ENCODE results near the gene TTC7B. TPM values are rescaled to one million over a fixed set of nuclear protein-coding genes. Genes with fewer than 3 reads are reported as not detected.

Gene TTC7B
- total and polyA plus RNA-seq, 2 of the 8 experiments (the other 6 are each of a cell fraction or from before 2014, with no cell fraction given) = 23.7 to 34.0 TPM

DNA sequence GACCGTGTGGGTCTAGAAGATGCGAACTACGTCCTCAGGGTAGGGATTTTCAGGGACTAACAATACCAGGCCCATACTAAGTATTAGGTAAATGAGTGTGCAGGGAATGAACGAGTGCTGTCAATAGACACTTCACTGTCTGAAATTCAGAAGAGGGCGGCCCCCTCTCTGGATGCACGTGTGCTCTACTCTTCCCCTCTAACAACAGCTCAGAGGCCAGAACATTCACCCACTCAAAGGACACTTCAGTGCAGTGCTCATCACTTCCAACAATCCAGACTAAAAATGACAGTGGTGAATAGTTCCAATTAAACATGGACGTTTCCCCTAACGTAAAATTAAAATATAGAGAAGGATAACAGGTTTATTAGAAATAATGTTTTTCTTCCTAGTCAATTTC lies 219.5 kb downstream of the TTC7B start:
- no peak overlapping the region for H3K56ac ChIP-seq (replicated peaks; ENCODE audit: insufficient read length, low read depth, low read length)
- H3K9ac ChIP-seq (replicated peaks in 1 of 4; ENCODE audit: extremely low read depth in 1 of 4, low read depth in 3 of 4, low read length in 3 of 4) = no peak overlapping the region
- H3K27me3 ChIP-seq (replicated peaks in 1 of 4; ENCODE audit: control insufficient read depth in 3 of 4, extremely low read depth in 1 of 4, insufficient read depth in 3 of 4, low read length in 3 of 4) = no peaks in the 10 kb centered on the region
- H3K79me1 ChIP-seq (ENCODE audit: low read depth, low read length) = no peaks in the 10 kb centered on the region
- H3K79me2 ChIP-seq (ENCODE audit: control insufficient read depth in 1 of 2, insufficient read depth in 2 of 2, low read length in 2 of 2) = no peaks in the 10 kb centered on the region
- no peak overlapping the region for H2BK20ac ChIP-seq (ENCODE audit: low read length)
- WGBS, 2 experiments (ENCODE audit: extremely low coverage in 1 of 2, insufficient coverage in 1 of 2, insufficient read length in 1 of 2, insufficient replicate concordance in 2 of 2, low coverage in 1 of 2, low lambda C conversion rate in 2 of 2, missing lambda C conversion rate in 1 of 2) = 91% methylated on average over 8 of the region's 8 CpGs; no CpG with 5 or more reads in 1 of the 2 experiments
- no peak overlapping the region for H3K27ac ChIP-seq (ENCODE audit: low read depth, low read length)
- no peak overlapping the region for H4K8ac ChIP-seq (ENCODE audit: extremely low read depth, insufficient read depth, low read length)
- H3K9me3 ChIP-seq (ENCODE audit: insufficient read depth in 2 of 2, low read depth in 1 of 2, low read length in 1 of 2) = no peaks in the 10 kb centered on the region
- TF ChIP-seq SIX5 (IDR thresholded peaks at IDR 0.05; ENCODE audit: low read depth, low read length) (no peak), JUN (IDR thresholded peaks at IDR 0.05; ENCODE audit: low read depth, low read length) (no peak), SP2 (IDR thresholded peaks at IDR 0.05; ENCODE audit: low read length) (no peak), SIN3A (conservative IDR thresholded peaks at IDR 0.05 in 1 of 2, IDR thresholded peaks at IDR 0.05 in 1 of 2; ENCODE audit: low read depth in 1 of 2, low read length in 2 of 2) (no peak), CTBP2 (IDR thresholded peaks at IDR 0.05; ENCODE audit: borderline replicate concordance, insufficient read depth, insufficient read length, low read length) (no peak), BCL11A (IDR thresholded peaks at IDR 0.05; ENCODE audit: low read depth in 2 of 2, low read length in 2 of 2) (no peak), JUND (IDR thresholded peaks at IDR 0.05; ENCODE audit: low read length) (no peak), TAF7 (optimal IDR thresholded peaks at IDR 0.05; ENCODE audit: borderline replicate concordance, low read depth, low read length) (no peak), HDAC2 (IDR thresholded peaks at IDR 0.05; ENCODE audit: borderline replicate concordance in 1 of 2, low read depth in 2 of 2, low read length in 2 of 2) (no peak), PHF8 (conservative IDR thresholded peaks at IDR 0.05; ENCODE audit: low read depth, low read length) (no peak), MAFK (IDR thresholded peaks at IDR 0.05; ENCODE audit: low read depth, low read length) (no peak), POLR2AphosphoS5 (IDR thresholded peaks at IDR 0.05; ENCODE audit: low read depth, low read length) (no peak), EP300 (IDR thresholded peaks at IDR 0.05; ENCODE audit: borderline replicate concordance in 1 of 2, low read depth in 2 of 2, low read length in 2 of 2) (no peak)
- no peak overlapping the region for H3K4me2 ChIP-seq (ENCODE audit: insufficient read depth in 1 of 2, low read depth in 2 of 2, low read length in 2 of 2)
- DNase-seq (ENCODE audit: low read depth in 1 of 2, low spot score in 2 of 2) (no peak), FAIRE-seq (no peak)
- no peak overlapping the region for H2AK5ac ChIP-seq (ENCODE audit: low read depth, low read length)
- H3K4me1 ChIP-seq (replicated peaks in 1 of 4; ENCODE audit: control insufficient read depth in 3 of 4, insufficient read depth in 4 of 4, low read length in 3 of 4) = peaks cover 3 to 15% (median 9%) of the 10 kb centered on the region in 4 experiments; a peak in 6 of 7 replicates
- H4K20me1 ChIP-seq (replicated peaks in 1 of 2; ENCODE audit: control insufficient read depth in 1 of 2, insufficient read depth in 2 of 2, low read length in 2 of 2) = no peaks in the 10 kb centered on the region
- H3K14ac ChIP-seq (ENCODE audit: insufficient read length) = no peak overlapping the region
- H3K4me3 ChIP-seq (ENCODE audit: extremely low read depth in 1 of 4, insufficient read depth in 2 of 4, low read depth in 3 of 4, low read length in 4 of 4) = no peak overlapping the region
- H3K23me2 ChIP-seq (ENCODE audit: low read depth, low read length) = no peaks in the 10 kb centered on the region
- H3K18ac ChIP-seq (ENCODE audit: extremely low read depth, low read length) = no peak overlapping the region
- 0 out of 2 replicates have a peak overlapping the region, but pooled peaks have one; percentile 14 for H2BK12ac ChIP-seq (ENCODE audit: low read depth, low read length)
- ChIA-PET POLR2A (ENCODE audit: partially characterized antibody) (no interaction called here), CTCF (ENCODE audit: partially characterized antibody) (interaction anchor here (0.9 to 2.8 kb wide), 3 partner anchors 30 to 104 kb away, joined by 3 to 9 read pairs (median 3); no protein-coding TSS in a partner anchor)
- no peak overlapping the region for H2BK15ac ChIP-seq (ENCODE audit: low read length)
- no peak overlapping the region for H3K23ac ChIP-seq (ENCODE audit: insufficient read length)
- H3K36me3 ChIP-seq (ENCODE audit: control insufficient read depth in 2 of 4, insufficient read depth in 4 of 4, low read length in 3 of 4) = no peaks in the 10 kb centered on the region
- no peak overlapping the region for H2AFZ ChIP-seq (ENCODE audit: low read length)
- no peak overlapping the region for H2BK5ac ChIP-seq (ENCODE audit: low read depth, low read length)
- no peak overlapping the region for H4K91ac ChIP-seq (replicated peaks; ENCODE audit: insufficient read length, low read length)
- no peak overlapping the region for H3K4ac ChIP-seq (replicated peaks; ENCODE audit: insufficient read length, low read depth, low read length)
- no peak overlapping the region for H2BK120ac ChIP-seq (replicated peaks; ENCODE audit: low read depth, low read length)
- H4K5ac ChIP-seq (ENCODE audit: insufficient read length, low read depth, low read length) = no peak overlapping the region
